Activated CD4-positive, alpha-beta T cell treated with anti-CD3 and anti-CD28 coated beads for 4 hours (primary cell): ENCODE results near the gene CARD18.
"Not testable (repeated sequence)": the region's sequence is repeated elsewhere in the genome, so short reads cannot be mapped to it uniquely, and the experiment has no call there.

ENCODE experiments used
- DNase-seq, 2 donors: peaks; one replicate each; pipeline ENCODE4 v3.0.0-alpha.2; 2020

The CARD18 gene

DNA sequence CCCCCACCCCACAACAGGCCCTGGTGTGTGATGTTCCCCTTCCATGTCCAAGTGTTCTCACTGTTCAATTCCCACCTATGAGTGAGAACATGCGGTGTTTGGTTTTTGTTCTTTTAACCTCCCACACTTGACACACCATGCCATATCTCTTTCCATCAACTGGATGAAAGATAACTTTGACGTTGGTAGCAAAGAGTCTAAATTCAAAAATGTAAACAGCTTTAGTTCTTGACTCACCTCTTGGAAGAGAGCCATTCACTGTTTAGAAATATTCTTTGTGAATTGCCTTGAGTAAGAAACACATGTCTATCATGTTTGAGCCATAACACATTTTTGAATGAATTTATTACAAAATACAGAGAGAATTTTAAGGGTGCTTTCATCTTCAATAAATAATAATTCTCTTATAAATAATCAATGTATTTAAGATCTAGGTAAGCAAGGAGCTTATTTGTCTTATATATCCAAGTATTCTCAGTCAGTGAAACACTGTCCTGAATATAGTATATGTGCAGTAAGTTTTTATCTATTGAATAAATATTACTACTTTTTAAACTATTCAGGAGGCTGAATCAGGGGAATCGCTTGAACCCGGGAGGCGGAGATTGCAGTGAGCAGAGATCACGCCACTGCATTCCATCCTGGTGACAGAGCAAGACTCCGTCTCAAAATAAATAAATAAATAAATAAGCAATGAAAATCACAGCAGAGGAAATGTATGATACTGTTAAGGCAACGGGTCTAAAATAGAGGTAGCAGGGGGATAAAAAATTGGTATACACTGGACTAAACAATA is 6.7 kb downstream of the CARD18 start:
- no peak for DNase-seq

DNA sequence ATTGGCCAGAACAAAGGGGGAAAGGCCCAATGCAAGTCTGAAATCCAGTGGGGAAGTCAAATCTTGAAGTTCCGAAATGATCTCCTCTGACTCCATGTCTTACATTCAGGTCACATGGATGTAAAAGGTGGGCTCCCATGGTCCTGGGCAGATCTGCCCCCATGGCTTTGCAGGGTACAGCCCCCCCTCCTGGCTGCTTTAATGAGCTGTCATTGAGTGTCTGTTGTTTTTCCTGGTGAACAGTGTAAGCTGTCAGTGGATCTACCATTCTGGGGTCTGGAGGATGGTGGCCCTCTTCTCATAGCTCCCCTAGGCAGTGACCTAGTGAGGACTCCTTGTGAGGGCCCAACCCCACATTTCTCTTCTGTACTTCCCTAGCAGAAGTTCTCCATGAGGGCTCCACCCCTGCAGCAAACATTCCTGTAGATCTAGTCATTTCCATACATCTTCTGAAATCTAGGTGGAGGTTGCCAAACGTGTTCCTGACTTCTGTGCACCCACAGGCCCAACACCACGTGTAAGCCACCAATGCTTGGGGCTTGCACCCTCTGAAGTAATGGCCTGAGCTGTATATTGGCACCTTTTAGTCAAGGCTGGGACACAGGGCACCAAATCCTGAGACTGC is 9.3 kb downstream of the CARD18 start:
- DNase-seq = no peak

DNA sequence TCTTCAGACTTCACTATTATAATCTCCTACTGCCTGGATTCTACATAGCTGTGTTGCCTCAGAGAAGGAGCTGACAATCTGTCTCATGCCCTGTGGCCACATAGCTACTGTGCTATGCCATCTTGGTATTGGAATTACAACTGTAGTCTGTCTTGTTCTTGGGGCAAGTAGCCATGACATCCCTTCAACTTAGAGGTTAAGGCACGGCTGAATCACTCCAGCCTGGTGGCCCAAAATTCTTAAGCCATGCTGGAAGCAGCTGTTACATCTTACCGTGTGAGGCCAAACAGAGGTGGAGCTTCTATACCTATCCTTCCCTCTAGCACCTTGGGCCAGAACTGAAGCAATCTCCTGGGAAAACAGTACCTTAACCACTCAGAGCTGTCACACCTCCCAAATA is 14.8 kb downstream of the CARD18 start:
- no peak for DNase-seq

DNA sequence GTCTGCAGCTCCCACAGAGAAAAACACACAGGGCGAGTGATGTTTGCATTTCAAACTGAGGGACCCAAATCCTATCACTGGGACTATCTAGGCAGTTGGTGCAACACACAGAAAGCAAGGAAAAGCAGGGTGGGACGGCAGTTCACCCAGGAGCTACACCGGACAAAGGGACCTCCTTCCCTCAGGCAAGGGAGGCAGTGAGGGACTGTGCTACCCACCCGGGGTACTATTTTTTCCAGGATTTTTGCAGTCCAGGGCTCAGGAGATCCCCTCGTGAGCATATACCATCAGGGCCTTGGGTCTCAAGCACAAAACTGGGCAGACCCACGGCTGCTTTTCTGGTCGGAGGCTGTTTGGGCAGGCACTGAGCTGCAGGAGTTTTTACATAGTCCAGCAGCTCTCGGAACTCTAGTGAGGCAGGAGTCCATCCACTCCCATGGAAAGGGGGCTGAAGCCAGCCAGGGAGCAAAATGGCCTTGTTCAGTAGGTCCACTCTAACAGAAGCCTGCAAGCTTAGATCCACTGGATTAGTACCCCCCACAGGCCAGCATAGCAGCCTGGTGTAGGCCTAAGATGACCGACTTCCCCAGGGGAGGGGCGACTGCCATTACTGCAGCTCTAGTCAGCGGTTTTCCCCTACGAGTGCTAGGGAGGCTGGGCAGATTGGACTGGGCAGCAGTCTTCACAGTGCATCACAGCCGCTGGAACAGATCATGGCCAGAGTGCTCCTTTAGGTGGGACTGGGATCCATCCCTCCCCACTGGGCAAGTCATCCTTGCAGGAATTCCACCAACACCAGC is 28.2 kb downstream of the CARD18 start:
- DNase-seq = no peak

DNA sequence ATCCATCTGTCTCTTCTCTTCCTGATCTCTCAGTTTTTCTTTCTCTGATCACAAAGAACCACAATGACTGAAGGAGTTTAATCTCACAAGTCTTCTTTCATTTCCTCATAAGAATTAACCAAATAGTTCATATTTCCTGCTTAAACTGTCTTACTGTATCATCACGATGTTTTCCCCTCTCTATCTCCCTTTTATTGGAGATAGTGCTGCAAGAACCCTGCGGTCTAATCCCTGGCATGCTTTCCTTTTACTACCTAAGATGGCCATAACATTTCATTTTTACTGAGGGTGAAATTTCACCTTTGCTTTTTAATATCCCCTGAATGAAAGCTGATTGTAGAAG is 28.9 kb downstream of the CARD18 start:
- no peak for DNase-seq

DNA sequence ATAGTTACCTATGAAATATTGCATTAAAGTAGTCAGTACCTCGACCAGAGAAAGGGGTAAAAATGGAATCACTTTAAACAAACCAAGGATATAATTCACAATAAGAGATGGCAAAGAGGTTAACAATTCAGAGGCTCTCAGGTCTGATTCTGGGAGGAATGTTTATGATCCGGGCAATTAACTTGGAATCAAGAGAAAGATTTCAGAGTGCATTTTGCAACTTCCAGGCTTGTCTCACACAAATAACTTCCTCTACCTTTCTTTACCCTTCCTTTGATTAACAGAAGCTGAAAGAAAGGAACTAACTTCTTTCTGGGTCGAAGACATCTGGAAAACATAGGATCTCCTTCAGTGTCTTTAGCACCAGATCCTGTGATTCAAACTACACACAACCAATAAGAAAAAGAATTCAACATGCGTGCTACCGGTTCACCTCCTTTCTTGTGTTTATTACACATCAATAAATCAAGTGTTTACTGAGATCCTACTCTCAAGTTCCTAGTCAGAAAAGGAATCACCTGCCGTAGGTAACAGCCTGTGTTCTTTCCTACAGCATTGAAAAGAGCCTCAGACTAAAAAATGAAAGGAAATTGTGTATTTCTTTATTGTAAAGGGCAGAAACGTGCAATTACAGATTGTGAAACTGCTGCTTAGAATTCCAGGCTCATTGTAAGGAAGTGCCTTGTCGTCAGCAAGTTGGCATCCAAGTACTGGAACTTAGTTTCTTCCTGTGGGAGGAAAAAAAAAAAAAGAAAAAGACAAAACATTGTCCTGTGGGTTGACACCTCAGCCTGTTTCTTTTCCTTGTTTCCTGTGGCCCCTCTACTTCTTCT is 29.5 kb downstream of the CARD18 start:
- no peak for DNase-seq

DNA sequence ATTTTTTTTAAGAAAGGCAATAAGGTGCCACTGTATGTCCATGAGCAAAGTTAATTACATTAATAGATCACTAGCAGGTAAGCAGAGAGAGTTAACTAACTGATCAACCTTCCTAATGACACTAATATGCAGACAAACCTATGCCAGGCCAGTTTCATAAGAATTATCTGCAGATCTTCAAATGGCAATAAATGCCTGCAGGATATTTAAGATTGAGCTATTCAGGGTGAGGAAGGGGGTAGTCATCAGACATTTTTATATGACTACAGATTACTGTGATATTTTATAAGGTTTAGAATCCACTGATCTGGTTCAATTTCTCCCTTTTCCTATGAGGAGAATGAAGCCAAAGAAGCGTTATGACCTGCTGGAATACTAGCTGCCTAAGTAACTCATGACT is 30.2 kb downstream of the CARD18 start:
- DNase-seq = no peak

DNA sequence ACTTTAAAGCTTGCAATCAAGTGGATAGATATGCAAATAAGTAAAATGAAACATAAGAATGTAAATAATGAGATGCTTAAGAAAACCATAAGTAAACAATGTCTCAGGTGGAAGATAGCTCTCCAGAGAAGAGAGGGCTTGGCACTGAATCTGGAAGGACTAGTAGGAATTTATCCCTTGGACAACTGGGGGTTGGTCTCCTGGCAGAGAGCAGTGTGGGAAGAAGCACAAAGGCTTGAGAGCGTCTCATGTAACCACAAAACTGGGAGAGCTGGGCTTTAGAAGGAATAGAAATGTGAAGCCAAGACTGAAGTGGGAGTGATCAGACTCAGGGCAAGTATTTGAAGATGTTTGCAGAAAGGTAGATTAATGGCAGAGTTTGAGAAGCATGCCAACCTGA is 31.3 kb downstream of the CARD18 start:
- DNase-seq = no peak

DNA sequence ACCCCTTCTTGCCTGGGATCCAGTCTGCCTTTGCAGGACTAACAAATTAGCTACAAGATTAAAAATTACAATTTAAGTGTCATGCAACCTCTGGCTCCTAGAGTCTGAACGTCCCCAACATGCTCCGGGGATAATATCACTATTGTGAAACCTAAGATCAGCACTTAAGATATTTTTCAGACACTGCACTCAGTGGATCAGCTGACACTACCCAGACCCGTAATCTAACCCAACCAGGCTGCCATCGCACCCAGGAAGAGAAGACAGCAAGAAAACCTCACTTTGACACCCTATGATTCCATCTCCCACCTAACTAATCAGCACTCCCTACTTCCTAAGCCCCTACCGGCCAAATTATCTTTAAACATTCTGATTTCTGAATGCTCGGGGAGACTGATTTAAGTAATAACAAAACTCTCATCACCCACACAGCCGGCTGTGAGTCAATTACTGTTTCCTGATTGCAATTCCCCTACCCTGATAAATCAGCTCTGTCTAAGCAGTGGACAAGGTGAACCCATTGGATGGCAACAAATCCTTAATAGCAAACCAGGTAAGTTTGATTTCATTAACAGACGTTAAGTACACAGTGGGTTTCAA is 32.2 kb downstream of the CARD18 start:
- not testable (repeated sequence) for DNase-seq

DNA sequence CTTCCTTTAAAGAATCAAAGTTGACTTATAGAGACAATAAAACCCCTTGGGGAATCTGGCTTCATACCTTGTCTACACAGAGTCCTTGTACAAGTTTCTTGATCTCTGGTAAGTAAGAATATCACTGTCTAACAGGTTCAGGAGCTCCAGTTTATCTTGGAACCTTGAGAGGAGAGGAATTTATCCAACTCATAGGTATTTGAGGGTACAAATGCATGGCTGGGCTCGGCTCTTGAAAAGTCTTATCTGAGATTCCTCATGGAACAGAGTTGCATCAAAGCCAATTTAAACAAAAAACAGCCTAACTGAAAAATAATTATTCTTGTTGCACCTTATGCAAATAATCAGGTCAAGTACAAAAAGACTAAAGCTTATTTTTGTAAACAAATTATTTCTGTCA is 33.4 kb downstream of the CARD18 start:
- DNase-seq = no peak

DNA sequence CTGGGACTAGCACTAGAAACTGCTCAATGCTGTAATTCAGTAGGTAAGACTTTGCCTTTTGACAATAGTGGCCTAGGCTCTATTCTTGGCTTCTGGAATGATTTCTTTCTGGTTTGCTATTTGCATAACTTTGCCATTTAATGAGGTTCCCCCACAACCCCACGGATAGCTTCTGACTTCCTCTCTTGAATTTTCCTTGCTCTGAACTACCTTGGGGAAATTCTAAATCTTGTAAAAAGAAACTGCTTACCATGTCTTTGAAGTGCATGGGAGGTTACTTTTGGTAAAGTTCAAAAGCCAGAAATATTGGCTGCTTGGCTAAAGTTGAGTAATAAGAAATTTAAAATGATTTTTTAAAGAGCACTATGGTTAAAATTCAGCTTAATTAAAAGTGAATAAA is 35.3 kb downstream of the CARD18 start:
- no peak for DNase-seq

DNA sequence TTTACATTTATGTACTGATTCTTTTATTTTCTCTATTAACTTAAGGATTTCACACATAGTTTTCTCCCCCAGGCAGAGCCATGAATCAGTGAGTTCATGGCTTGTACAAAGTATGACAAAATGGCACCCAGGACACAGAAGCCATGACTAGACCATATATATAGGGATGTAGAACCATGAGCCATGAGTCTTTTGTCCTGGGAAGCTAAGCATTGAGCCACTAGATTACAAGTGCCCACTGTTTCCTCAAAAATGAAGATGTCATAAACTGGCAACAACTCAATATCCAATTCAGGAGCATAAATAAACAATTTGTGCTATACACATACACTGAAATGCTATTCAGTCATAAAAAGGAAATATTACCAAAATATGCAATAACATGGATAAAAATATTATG is 36.2 kb downstream of the CARD18 start:
- no peak for DNase-seq

DNA sequence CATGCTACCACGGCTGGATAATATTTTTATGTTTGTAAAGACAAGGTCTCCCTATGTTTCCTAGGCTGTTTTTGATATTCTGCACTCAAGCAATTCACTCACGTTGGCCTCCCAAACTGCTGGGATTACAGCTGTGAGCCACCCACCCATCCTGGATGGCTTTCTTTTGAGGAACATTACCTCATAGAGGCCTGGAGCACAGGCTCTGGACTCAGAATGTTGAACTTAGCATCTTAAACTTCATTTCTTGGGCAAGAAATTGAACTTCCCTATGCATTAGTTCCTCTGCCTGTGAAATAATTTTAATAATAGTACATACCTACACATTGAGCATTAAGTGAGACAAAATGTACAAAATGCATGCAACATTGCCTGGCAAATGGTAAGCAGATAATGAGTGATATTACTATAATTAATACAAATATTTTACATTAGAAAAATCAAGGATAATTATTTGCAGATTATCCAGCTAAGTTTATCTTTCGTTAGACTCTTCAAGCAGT is 37.4 kb downstream of the CARD18 start:
- not testable (repeated sequence) for DNase-seq

DNA sequence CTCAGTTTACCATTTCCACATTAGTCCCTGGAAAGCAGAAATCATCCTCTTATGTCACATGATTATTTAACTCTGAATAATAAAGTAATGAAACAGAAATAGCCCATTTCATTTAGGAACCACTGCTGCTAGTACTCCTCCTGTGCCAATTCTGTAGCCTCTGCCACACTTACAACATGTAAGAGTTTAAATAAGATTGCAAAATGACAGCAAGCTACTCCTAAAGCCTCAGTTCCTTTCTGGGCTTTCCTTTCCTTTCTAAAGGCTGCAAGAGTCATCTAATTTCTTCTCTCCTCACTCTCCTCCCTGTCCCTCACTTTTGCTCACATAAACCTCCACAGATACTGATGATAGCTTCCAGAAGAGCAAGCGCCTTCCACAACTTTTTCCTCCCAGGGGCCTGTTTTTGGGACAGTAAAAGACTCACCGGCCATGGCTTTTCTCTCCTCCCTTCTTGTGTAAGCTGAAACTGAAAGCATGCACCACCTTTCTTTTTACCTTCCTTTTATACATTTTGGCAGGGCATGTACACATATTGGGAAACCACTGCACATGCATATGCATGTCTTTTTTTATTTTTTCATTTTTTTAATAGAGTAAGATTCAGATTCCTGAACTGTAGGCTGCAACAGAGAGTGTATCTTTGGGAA is 38.5 kb downstream of the CARD18 start:
- DNase-seq = no peak

DNA sequence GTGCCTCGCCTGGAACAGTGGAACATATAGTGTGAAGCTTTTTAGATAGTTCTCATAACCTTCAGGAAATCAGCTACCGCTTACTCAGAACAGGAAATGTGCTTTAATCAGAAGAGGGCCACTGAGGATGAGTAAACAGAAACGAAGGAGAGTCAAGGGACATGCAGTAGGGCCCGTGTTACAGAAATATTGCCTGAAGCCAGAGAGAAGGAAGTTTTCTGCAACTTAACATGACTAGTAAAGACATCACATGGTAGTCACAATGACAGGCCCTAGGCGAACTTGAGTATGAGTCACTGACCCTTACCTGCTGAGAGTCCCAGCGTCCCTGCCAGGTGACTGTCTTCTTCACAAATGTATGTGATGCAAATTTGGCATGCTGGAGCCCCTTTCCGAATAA is 39.4 kb downstream of the CARD18 start:
- peak; percentile 10 to 29 for DNase-seq

DNA sequence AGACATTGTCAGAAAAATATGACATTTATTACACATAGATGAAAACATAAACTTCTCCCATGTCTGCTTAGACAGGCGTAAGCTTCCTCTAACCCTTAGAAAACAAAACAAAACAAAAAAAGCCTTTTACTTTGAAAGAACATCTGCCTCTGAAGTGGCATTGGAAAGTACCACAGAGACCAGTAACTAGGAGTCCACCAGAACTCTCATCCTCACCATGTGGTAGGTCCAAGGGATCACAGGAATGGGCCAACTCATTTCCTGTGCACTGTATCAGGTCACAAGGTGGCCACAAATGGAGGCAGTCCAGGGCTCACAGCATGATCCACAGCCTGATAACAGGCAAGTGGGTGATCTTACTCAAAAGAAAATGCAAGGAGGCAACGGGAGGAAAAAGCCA is 40.0 kb downstream of the CARD18 start:
- not testable (repeated sequence) for DNase-seq

DNA sequence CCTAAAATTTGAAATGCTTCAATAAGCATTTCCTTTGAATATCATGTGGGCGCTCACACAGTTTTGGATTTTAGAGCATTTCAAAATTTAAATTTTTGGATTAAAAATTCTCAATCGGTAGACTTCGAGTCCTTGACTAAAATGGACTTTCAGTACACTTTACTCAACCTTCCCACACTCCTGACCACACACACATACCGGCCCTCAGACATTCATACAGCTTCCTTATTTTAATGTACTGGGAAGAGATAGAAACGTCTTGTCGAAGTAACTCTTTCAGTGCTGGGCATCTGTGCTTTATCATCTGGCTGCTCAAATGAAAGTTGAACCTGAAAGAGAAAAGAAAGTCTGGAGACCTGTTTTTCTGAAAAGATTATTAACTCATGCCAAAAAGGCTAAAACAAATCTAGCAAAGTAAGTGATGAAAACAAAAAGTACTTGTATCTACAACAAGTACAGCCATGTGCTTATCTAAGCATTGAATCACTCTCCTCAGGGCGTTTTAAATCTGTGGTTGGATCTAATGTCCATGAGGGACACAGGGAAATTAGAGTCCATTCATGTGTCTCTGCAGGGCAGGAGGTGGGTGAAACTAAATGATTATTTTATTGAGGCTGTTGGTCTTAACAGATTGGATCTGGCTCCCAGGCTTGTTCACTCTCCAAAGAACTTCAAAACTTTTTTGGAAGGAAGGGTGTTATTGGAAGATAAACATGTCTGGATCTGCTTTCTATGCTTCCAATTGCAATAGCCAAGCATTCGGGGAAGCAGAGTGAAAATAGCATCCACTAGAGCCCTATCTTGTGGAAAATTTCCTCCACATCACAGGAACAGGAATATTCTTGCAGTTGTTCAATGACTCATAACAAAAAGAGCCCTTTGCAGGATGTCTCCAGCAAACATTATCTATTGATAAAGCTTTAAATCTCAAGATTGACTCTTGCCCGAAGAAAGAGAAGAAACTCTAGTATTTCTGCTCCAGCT is 47.0 kb downstream of the CARD18 start:
- DNase-seq = no peak
